ENCODE results near the gene SLC16A9.

Gene SLC16A9

GRCh38 chr10:59625721-59626522, 83.7 kb downstream of the SLC16A9 start:
- DNase-seq, result peak; percentile 37

GRCh38 chr10:59624951-59625350, 84.7 kb downstream of the SLC16A9 start:
- no peak for DNase-seq

- DNase-seq, result no peak
Observed at GRCh38 chr10:59624136-59624535, 85.5 kb downstream of the SLC16A9 start.

- no peak for DNase-seq
Observed at GRCh38 chr10:59623133-59624121, 86.2 kb downstream of the SLC16A9 start.

- no peak for DNase-seq
Observed at GRCh38 chr10:59622320-59623132, 87.1 kb downstream of the SLC16A9 start.

GRCh38 chr10:59621771-59622170, 87.9 kb downstream of the SLC16A9 start:
- no peak for DNase-seq

GRCh38 chr10:59618666-59619065, 91.0 kb downstream of the SLC16A9 start:
- no peak for DNase-seq

GRCh38 chr10:59617996-59618395, 91.7 kb downstream of the SLC16A9 start:
- no peak for DNase-seq

GRCh38 chr10:59611048-59611447, 98.6 kb downstream of the SLC16A9 start:
- DNase-seq, result no peak

- DNase-seq, result no peak
Observed at GRCh38 chr10:59607970-59608369, 101.7 kb downstream of the SLC16A9 start.

- no peak for DNase-seq
Observed at GRCh38 chr10:59606551-59606961, 103.1 kb downstream of the SLC16A9 start.

- DNase-seq, result no peak
Observed at GRCh38 chr10:59601985-59602384, 107.7 kb downstream of the SLC16A9 start.

Data from CD4-positive, alpha-beta T cell treated with Interferon gamma for 1 hour (primary cell).